AG10803 (cell line): ENCODE measurements around the gene MDGA2.

ENCODE experiments used
- DNase-seq: peaks from one replicate; pipeline ENCODE4 v3.0.0; 2010; ENCODE audit warnings: low read depth
- H3K4me3 ChIP-seq: 2 replicates; pipeline ENCODE4 v1.5.1; 2011; ENCODE audit warnings: mild to moderate bottlenecking, low read length, control low read depth
- TF ChIP-seq, protein P1 (sequence below): conservative IDR thresholded peaks from 2 replicates; pipeline ENCODE4 v1.5.1; 2011; ENCODE audit warnings: mild to moderate bottlenecking, low read length, control low read depth, inconsistent platforms

MDGA2 gene

DNA sequence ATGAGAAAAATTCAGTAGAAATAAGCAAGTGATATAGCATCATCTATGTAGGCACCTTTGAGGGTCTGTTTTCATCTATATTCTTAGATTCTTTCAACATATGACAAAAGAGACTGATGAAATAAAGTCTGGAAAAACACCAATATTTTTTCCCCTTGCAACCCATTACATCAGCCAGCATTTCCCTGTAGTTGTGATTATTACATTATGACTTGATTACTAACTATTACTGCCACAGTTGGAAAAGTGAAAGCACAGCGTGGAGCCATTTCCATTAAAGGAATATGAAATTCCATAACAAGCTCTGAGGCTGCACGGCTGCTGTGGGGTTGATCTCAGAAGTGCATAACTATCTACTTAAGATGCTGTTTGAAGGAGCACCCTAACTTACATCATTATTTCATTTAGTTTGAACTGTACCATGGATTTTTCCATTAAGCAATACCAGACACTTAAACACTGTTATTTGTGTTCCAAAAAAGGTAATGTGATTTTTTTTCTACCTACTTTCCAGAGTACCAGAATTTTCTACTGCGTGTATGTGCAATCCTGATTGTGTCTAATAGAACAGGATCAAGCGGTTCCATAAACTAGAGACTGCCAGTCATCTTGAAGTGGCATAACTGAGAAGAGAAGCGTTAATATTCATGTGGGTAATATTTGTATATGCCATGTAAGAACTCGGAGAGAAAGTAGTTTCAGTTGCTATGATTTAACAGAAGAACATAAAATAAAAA is 405.5 kb downstream of the MDGA2 start:
- H3K4me3 ChIP-seq, result no peak overlapping the region
- no peak for DNase-seq
- TF ChIP-seq, protein P1, sequence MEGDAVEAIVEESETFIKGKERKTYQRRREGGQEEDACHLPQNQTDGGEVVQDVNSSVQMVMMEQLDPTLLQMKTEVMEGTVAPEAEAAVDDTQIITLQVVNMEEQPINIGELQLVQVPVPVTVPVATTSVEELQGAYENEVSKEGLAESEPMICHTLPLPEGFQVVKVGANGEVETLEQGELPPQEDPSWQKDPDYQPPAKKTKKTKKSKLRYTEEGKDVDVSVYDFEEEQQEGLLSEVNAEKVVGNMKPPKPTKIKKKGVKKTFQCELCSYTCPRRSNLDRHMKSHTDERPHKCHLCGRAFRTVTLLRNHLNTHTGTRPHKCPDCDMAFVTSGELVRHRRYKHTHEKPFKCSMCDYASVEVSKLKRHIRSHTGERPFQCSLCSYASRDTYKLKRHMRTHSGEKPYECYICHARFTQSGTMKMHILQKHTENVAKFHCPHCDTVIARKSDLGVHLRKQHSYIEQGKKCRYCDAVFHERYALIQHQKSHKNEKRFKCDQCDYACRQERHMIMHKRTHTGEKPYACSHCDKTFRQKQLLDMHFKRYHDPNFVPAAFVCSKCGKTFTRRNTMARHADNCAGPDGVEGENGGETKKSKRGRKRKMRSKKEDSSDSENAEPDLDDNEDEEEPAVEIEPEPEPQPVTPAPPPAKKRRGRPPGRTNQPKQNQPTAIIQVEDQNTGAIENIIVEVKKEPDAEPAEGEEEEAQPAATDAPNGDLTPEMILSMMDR, result no peak

GRCh38 chr14:47264842-47265241 is 410.6 kb downstream of the MDGA2 start:
- TF ChIP-seq, protein P1, result no peak
- no peak for DNase-seq
- no peak overlapping the region for H3K4me3 ChIP-seq

DNA sequence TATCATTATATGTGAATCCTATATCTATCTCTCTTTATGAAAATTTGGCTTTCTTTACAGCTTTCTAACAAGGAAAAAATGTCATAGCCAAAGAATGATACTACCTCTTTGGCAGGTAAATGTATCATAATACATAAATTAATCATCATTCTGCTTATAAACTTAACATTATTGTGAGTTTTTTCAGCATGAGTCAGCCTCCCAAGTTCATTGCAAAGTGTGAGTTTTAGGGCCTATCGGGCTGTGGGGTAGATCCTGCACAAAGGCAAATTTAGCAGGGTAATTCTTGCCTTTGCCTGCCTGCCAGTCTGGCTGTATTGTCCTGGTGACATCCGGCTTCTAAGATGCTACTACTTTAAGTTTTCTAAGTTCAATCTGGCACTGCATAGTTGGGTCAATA is 412.6 kb downstream of the MDGA2 start:
- DNase-seq, result no peak
- TF ChIP-seq, protein P1, result no peak
- no peak overlapping the region for H3K4me3 ChIP-seq

DNA sequence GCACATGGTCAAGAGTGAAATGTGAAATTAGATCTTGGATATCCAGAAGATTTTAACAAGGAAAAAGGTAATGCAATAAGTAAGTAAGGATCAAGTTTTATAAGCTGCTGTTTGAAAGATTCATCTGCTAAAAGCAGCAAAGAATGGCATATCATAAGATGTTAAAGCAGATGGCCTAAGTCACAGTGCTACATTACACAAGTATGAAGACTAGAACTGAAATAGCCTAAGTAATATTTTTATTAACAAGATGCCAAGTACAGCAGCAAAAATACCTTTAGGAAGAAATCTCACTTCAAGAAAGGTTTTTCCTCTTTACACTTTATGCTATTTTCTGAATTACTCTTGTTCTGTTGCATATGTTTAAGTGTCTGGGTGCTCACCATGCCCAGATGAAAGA is 414.1 kb downstream of the MDGA2 start:
- H3K4me3 ChIP-seq, result no peak overlapping the region
- no peak for DNase-seq
- TF ChIP-seq, protein P1, result no peak

DNA sequence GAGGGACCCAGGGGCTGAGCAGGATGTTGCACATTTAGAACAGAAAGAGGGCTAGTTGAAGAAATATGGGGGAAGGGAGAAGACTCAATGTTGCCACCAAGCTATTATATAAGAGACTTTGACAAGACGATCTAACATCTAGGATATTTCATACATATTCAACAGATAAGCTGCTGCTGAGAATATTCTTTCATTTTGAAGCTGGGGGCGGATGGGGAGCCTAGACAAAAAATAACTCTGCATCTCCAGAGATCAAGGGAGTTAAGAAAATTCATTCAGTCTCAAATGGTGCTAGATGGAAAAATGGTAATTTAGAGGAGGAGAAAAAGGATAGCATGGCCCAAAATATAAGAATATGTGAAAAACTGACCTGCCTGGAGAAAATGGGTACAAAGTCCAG is 415.6 kb downstream of the MDGA2 start:
- TF ChIP-seq, protein P1, result no peak
- DNase-seq, result no peak
- no peak overlapping the region for H3K4me3 ChIP-seq

DNA sequence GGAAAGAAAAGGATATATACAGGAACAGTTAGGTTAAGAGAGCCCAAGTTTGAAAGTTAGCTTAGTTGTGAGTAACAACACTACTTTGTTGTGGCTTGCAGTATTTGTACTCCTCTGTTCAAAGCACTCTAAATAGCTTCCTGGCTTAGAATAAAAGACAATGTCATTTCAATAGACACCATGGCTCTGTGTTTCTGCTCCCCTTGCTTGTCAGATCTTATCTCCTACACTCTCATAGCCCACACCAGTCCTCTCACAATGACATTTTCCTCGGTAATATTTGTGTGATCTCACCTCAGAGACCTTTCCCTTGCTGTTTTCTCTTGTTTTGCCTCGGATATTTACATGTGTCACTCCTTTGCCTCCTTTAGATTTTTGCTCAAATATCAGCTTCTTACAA is 418.4 kb downstream of the MDGA2 start:
- no peak overlapping the region for H3K4me3 ChIP-seq
- TF ChIP-seq, protein P1, result no peak
- DNase-seq, result no peak

- TF ChIP-seq, protein P1, result no peak
These were observed 422.6 kb downstream of the MDGA2 start for GRCh38 chr14:47252802-47253201.

More at GRCh38 chr14:47252802-47253201, 422.6 kb downstream of the MDGA2 start:
- H3K4me3 ChIP-seq, result no peak overlapping the region
- no peak for DNase-seq
